Liver (tissue), 2 donors: ENCODE results near the gene CCDC195.

Experiments
- YY1 ChIP-seq: IDR thresholded peaks from 2 replicates; pipeline ENCODE4 v1.6.1; 2016; ENCODE audit warnings: antibody characterized with exemption, mild to moderate bottlenecking
- TF ChIP-seq, protein P1 (sequence below): fragments of 150-350 bp; IDR thresholded peaks from 2 replicates; pipeline ENCODE4 v1.5.1; 2017; ENCODE audit warnings: improper control_type of control experiment, low read depth, low read length; ENCODE audit not compliant: missing input control
- TF ChIP-seq, protein P2 (sequence below): IDR thresholded peaks from 2 replicates; pipeline ENCODE4 v1.6.1; 2016; ENCODE audit warnings: antibody characterized with exemption
- donor health status: healthy.

DNA sequence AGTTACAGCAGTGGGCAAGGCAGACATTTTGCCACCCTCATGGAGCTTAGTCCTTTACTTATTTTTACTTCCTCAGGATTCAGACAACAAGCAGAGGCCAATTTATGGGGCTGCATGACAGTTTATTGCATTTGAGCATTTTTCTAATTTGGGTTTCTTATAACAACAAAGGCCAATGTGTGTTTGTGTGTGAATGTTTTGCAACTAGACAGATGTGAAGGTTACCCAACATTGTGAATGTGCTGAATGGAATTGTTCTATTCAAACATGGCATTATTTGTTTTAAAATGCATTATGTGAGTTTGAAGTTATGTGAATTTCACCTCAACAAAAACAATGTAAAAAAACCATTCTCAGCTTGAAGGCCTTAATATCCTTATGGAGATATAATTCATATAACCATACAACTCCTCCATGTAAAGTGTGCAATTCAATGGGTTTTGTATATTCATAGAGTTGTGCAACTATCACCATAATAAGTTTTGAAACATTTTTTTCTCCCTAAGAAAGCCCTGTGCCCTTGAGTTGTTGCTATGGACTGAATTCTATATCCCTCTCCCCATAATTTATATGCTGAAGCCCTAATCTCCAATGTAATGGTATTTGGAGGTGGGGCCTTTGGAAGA is 57.3 kb downstream of the CCDC195 start:
- TF ChIP-seq, protein P1, sequence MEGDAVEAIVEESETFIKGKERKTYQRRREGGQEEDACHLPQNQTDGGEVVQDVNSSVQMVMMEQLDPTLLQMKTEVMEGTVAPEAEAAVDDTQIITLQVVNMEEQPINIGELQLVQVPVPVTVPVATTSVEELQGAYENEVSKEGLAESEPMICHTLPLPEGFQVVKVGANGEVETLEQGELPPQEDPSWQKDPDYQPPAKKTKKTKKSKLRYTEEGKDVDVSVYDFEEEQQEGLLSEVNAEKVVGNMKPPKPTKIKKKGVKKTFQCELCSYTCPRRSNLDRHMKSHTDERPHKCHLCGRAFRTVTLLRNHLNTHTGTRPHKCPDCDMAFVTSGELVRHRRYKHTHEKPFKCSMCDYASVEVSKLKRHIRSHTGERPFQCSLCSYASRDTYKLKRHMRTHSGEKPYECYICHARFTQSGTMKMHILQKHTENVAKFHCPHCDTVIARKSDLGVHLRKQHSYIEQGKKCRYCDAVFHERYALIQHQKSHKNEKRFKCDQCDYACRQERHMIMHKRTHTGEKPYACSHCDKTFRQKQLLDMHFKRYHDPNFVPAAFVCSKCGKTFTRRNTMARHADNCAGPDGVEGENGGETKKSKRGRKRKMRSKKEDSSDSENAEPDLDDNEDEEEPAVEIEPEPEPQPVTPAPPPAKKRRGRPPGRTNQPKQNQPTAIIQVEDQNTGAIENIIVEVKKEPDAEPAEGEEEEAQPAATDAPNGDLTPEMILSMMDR: no peak
- no peak for TF ChIP-seq YY1
- TF ChIP-seq, protein P2, sequence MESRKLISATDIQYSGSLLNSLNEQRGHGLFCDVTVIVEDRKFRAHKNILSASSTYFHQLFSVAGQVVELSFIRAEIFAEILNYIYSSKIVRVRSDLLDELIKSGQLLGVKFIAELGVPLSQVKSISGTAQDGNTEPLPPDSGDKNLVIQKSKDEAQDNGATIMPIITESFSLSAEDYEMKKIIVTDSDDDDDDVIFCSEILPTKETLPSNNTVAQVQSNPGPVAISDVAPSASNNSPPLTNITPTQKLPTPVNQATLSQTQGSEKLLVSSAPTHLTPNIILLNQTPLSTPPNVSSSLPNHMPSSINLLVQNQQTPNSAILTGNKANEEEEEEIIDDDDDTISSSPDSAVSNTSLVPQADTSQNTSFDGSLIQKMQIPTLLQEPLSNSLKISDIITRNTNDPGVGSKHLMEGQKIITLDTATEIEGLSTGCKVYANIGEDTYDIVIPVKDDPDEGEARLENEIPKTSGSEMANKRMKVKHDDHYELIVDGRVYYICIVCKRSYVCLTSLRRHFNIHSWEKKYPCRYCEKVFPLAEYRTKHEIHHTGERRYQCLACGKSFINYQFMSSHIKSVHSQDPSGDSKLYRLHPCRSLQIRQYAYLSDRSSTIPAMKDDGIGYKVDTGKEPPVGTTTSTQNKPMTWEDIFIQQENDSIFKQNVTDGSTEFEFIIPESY: no peak
